ENCODE results near the gene PAN3.

PAN3 gene

DNA sequence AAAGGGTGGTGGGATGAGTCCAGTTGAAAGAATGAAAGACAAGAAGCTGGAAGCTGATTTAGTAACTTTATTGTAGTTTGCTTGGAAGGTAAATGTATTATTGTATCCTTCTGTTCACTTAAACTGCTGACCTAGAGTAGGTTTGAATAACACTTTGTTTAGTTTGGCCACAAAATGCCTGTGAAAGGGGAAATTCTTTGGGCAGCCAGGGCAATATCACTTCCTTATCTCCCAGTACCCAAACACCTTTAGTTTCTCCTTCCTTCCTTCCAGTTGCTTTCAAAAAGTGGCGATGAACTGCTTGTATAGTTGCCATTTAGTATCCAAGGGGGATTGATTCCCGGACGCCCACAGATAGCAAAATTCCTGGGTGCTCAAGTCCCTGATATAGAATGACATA lies 120.1 kb downstream of the PAN3 start:
- no peaks in the 10 kb centered on the region for H3K79me1 ChIP-seq (ENCODE audit: low read depth, low read length)
- H2BK12ac ChIP-seq (ENCODE audit: low read length) = no peak overlapping the region
- no peak overlapping the region for H3K23ac ChIP-seq (ENCODE audit: low read depth, low read length, poor library complexity)
- no peak overlapping the region for H3K18ac ChIP-seq (ENCODE audit: low read length)
- no peak for DNase-seq (ENCODE audit: low spot score)
- H3K36me3 ChIP-seq (replicated peaks in 1 of 2; ENCODE audit: control insufficient read depth in 2 of 2, insufficient read depth in 2 of 2, low read length in 2 of 2) = peaks cover 7 to 70% of the 10 kb centered on the region in 2 donors
- H3K27me3 ChIP-seq (ENCODE audit: control insufficient read depth in 3 of 3, insufficient read depth in 3 of 3, low read depth in 1 of 3, low read length in 3 of 3) = no peaks in the 10 kb centered on the region
- no CpG with 5 or more reads among the region's 3 CpGs for WGBS, 2 donors (ENCODE audit: extremely low coverage in 2 of 2, insufficient read length in 2 of 2, insufficient replicate concordance in 1 of 2)
- no peak overlapping the region for H3K4me3 ChIP-seq (ENCODE audit: low read length in 2 of 2)
- H2BK120ac ChIP-seq (ENCODE audit: low read depth, low read length) = no peak overlapping the region
- no peak overlapping the region for H4K8ac ChIP-seq (ENCODE audit: low read depth, low read length)
- no peak overlapping the region for H3K4ac ChIP-seq (ENCODE audit: low read length)
- H4K91ac ChIP-seq (ENCODE audit: low read depth, low read length, poor library complexity) = no peak overlapping the region
- H3K9ac ChIP-seq (ENCODE audit: low read depth, low read length, poor library complexity) = no peak overlapping the region
- no peak overlapping the region for H2BK15ac ChIP-seq (ENCODE audit: low read length)
- H2BK5ac ChIP-seq (ENCODE audit: low read length) = no peak overlapping the region
- no peak overlapping the region for H3K4me2 ChIP-seq (ENCODE audit: insufficient read depth, low read length, poor library complexity, severe bottlenecking)
- no peaks in the 10 kb centered on the region for H3K9me3 ChIP-seq (replicated peaks in 1 of 2; ENCODE audit: control insufficient read depth in 2 of 2, insufficient read depth in 1 of 2, low read depth in 1 of 2, low read length in 2 of 2)
- H3K27ac ChIP-seq (replicated peaks; ENCODE audit: low read length) = no peak overlapping the region
- H3K14ac ChIP-seq (ENCODE audit: low read length) = no peak overlapping the region
- H2AFZ ChIP-seq (ENCODE audit: low read length) = no peak overlapping the region
- peaks cover 0 to 1% of the 10 kb centered on the region in 2 donors for H3K4me1 ChIP-seq (ENCODE audit: control insufficient read depth in 2 of 2, insufficient read depth in 1 of 2, low read depth in 1 of 2, low read length in 2 of 2)
- H2AK5ac ChIP-seq (ENCODE audit: low read depth, low read length) = no peak overlapping the region

DNA sequence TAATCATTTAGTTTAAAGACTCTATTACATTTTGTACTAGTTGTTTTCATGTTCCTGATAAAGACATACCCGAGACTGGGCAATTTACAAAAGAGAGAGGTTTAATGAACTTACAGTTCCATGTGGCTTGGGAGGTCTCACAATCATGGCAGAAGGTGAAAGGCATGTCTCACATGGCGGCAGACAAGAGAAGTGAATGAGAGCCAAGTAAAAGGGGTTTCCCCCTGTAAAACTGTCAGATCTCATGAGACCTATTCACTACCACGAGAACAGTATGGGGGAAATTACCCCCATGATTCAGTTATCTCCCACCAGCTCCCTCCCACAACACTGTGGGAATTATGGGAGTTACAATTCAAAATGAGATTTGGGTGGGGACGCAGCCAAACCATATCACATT lies 129.2 kb downstream of the PAN3 start:
- Histone ChIP-seq H3K9ac (ENCODE audit: low read depth, low read length, poor library complexity) (no peak overlapping the region), H2BK12ac (ENCODE audit: low read length) (no peak overlapping the region), H3K4ac (ENCODE audit: low read length) (no peak overlapping the region), H3K4me3 (ENCODE audit: low read length in 2 of 2) (no peak overlapping the region), H2AK5ac (ENCODE audit: low read depth, low read length) (no peak overlapping the region), H3K18ac (ENCODE audit: low read length) (no peak overlapping the region), H3K23ac (ENCODE audit: low read depth, low read length, poor library complexity) (no peak overlapping the region), H4K91ac (ENCODE audit: low read depth, low read length, poor library complexity) (no peak overlapping the region), H2BK5ac (ENCODE audit: low read length) (no peak overlapping the region), H3K14ac (ENCODE audit: low read length) (no peak overlapping the region), H3K36me3 (replicated peaks in 1 of 2; ENCODE audit: control insufficient read depth in 2 of 2, insufficient read depth in 2 of 2, low read length in 2 of 2) (peaks cover 0 to 77% of the 10 kb centered on the region in 2 donors), H3K4me1 (ENCODE audit: control insufficient read depth in 2 of 2, insufficient read depth in 1 of 2, low read depth in 1 of 2, low read length in 2 of 2) (no peaks in the 10 kb centered on the region), H3K79me1 (ENCODE audit: low read depth, low read length) (no peaks in the 10 kb centered on the region), H3K4me2 (ENCODE audit: insufficient read depth, low read length, poor library complexity, severe bottlenecking) (no peak overlapping the region), H4K8ac (ENCODE audit: low read depth, low read length) (no peak overlapping the region), H3K27ac (replicated peaks; ENCODE audit: low read length) (no peak overlapping the region), H3K9me3 (replicated peaks in 1 of 2; ENCODE audit: control insufficient read depth in 2 of 2, insufficient read depth in 1 of 2, low read depth in 1 of 2, low read length in 2 of 2) (peaks cover 0 to 6% of the 10 kb centered on the region in 2 donors), H2BK120ac (ENCODE audit: low read depth, low read length) (no peak overlapping the region), H3K27me3 (ENCODE audit: control insufficient read depth in 3 of 3, insufficient read depth in 3 of 3, low read depth in 1 of 3, low read length in 3 of 3) (no peaks in the 10 kb centered on the region), H2BK15ac (ENCODE audit: low read length) (no peak overlapping the region), H2AFZ (ENCODE audit: low read length) (no peak overlapping the region)
- WGBS, 2 donors (ENCODE audit: extremely low coverage in 2 of 2, insufficient read length in 2 of 2, insufficient replicate concordance in 1 of 2) = no CpG with 5 or more reads among the region's 4 CpGs
- no peak for DNase-seq (ENCODE audit: low spot score)

DNA sequence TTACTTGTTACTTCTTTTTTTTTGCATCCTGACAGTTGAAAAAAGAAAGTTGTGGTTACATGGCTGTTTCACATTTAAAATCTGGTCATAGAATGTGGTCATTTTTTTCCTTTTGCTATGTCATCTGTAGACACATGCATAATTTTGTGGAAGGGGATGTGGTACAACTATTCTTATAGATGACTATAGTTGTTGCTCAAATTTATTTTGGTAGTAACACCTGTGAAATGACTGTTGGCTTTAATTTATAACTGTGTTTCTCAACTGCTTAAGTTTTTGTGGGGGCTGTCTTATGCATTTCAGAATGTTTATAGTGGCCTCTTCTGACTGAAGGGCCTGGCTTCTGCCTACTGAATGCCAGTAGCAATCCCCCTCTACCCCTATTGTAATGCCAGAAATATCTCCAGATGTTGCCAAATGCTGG lies 130.5 kb downstream of the PAN3 start:
- Histone ChIP-seq H3K9me3 (replicated peaks in 1 of 2; ENCODE audit: control insufficient read depth in 2 of 2, insufficient read depth in 1 of 2, low read depth in 1 of 2, low read length in 2 of 2) (peaks cover 0 to 6% of the 10 kb centered on the region in 2 donors), H2BK120ac (ENCODE audit: low read depth, low read length) (no peak overlapping the region), H2AK5ac (ENCODE audit: low read depth, low read length) (no peak overlapping the region), H3K4ac (ENCODE audit: low read length) (no peak overlapping the region), H3K23ac (ENCODE audit: low read depth, low read length, poor library complexity) (no peak overlapping the region), H2BK15ac (ENCODE audit: low read length) (no peak overlapping the region), H3K27ac (replicated peaks; ENCODE audit: low read length) (no peak overlapping the region), H3K14ac (ENCODE audit: low read length) (no peak overlapping the region), H3K4me2 (ENCODE audit: insufficient read depth, low read length, poor library complexity, severe bottlenecking) (no peak overlapping the region), H4K8ac (ENCODE audit: low read depth, low read length) (no peak overlapping the region), H3K36me3 (replicated peaks in 1 of 2; ENCODE audit: control insufficient read depth in 2 of 2, insufficient read depth in 2 of 2, low read length in 2 of 2) (peaks cover 0 to 76% of the 10 kb centered on the region in 2 donors), H3K9ac (ENCODE audit: low read depth, low read length, poor library complexity) (no peak overlapping the region), H3K79me1 (ENCODE audit: low read depth, low read length) (no peaks in the 10 kb centered on the region), H3K4me3 (ENCODE audit: low read length in 2 of 2) (no peak overlapping the region), H3K4me1 (ENCODE audit: control insufficient read depth in 2 of 2, insufficient read depth in 1 of 2, low read depth in 1 of 2, low read length in 2 of 2) (no peaks in the 10 kb centered on the region), H2BK5ac (ENCODE audit: low read length) (no peak overlapping the region), H3K27me3 (ENCODE audit: control insufficient read depth in 3 of 3, insufficient read depth in 3 of 3, low read depth in 1 of 3, low read length in 3 of 3) (no peaks in the 10 kb centered on the region), H2AFZ (ENCODE audit: low read length) (no peak overlapping the region), H3K18ac (ENCODE audit: low read length) (no peak overlapping the region), H4K91ac (ENCODE audit: low read depth, low read length, poor library complexity) (no peak overlapping the region), H2BK12ac (ENCODE audit: low read length) (no peak overlapping the region)
- DNase-seq (ENCODE audit: low spot score) = no peak

DNA sequence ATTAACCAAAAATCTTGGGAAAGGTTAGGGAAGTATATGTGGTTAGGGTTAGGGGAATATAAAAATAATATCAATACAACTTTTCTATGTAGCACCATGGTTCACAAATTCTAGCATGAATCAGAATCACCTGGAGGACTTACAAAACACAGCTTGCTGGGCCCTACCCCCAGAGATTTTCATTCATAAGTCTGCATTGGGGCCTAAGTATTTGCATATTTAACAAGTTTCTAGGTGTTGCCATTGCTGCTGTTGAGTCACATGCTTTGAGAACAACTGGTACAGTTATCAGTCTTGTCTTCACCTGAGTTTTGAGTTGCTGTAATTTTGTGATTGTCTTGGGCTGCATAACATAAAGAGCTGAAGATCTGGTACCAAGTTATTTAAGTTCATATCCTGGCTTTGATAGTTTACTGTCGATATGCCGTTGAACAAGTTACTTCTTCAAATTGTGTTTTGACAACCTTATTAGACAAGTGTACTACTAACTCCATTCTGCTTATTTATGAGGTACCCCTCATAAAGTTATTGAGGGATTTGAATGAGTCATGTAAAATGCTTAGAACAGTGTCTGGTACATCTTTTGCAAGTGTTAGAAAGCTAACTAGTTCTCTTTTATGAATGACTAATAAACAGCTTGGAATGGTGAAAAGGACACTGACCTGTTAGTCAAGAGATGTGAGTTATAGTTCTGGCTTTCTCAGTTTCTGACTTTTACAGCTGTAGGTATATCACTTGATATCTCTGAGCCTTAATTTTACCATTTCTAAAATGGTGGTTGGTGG lies 132.9 kb downstream of the PAN3 start:
- DNase-seq (ENCODE audit: low spot score) = no peak
- no peak overlapping the region for H3K4me3 ChIP-seq (ENCODE audit: low read length in 2 of 2)
- H2BK5ac ChIP-seq (ENCODE audit: low read length) = no peak overlapping the region
- H4K8ac ChIP-seq (ENCODE audit: low read depth, low read length) = no peak overlapping the region
- H4K91ac ChIP-seq (ENCODE audit: low read depth, low read length, poor library complexity) = no peak overlapping the region
- no peak overlapping the region for H2BK15ac ChIP-seq (ENCODE audit: low read length)
- peaks cover 0 to 82% of the 10 kb centered on the region in 2 donors for H3K36me3 ChIP-seq (replicated peaks in 1 of 2; ENCODE audit: control insufficient read depth in 2 of 2, insufficient read depth in 2 of 2, low read length in 2 of 2)
- no peaks in the 10 kb centered on the region for H3K4me1 ChIP-seq (ENCODE audit: control insufficient read depth in 2 of 2, insufficient read depth in 1 of 2, low read depth in 1 of 2, low read length in 2 of 2)
- no peak overlapping the region for H3K4ac ChIP-seq (ENCODE audit: low read length)
- no peak overlapping the region for H3K14ac ChIP-seq (ENCODE audit: low read length)
- H2BK120ac ChIP-seq (ENCODE audit: low read depth, low read length) = no peak overlapping the region
- no peak overlapping the region for H3K9ac ChIP-seq (ENCODE audit: low read depth, low read length, poor library complexity)
- H3K27ac ChIP-seq (replicated peaks; ENCODE audit: low read length) = no peak overlapping the region
- H3K79me1 ChIP-seq (ENCODE audit: low read depth, low read length) = no peaks in the 10 kb centered on the region
- H3K18ac ChIP-seq (ENCODE audit: low read length) = no peak overlapping the region
- no CpG with 5 or more reads among the region's 2 CpGs for WGBS, 2 donors (ENCODE audit: extremely low coverage in 2 of 2, insufficient read length in 2 of 2, insufficient replicate concordance in 1 of 2)
- no peaks in the 10 kb centered on the region for H3K27me3 ChIP-seq (ENCODE audit: control insufficient read depth in 3 of 3, insufficient read depth in 3 of 3, low read depth in 1 of 3, low read length in 3 of 3)
- no peak overlapping the region for H2AK5ac ChIP-seq (ENCODE audit: low read depth, low read length)
- no peak overlapping the region for H3K23ac ChIP-seq (ENCODE audit: low read depth, low read length, poor library complexity)
- H2BK12ac ChIP-seq (ENCODE audit: low read length) = no peak overlapping the region
- H2AFZ ChIP-seq (ENCODE audit: low read length) = no peak overlapping the region
- no peak overlapping the region for H3K4me2 ChIP-seq (ENCODE audit: insufficient read depth, low read length, poor library complexity, severe bottlenecking)
- peaks cover 0 to 6% of the 10 kb centered on the region in 2 donors for H3K9me3 ChIP-seq (replicated peaks in 1 of 2; ENCODE audit: control insufficient read depth in 2 of 2, insufficient read depth in 1 of 2, low read depth in 1 of 2, low read length in 2 of 2)
